ENCODE results near the gene BMP8A. TPM values are rescaled to one million over a fixed set of nuclear protein-coding genes. Genes with fewer than 3 reads are reported as not detected.

BMP8A gene
- polyA plus RNA-seq, 3 donors, result not detected

DNA sequence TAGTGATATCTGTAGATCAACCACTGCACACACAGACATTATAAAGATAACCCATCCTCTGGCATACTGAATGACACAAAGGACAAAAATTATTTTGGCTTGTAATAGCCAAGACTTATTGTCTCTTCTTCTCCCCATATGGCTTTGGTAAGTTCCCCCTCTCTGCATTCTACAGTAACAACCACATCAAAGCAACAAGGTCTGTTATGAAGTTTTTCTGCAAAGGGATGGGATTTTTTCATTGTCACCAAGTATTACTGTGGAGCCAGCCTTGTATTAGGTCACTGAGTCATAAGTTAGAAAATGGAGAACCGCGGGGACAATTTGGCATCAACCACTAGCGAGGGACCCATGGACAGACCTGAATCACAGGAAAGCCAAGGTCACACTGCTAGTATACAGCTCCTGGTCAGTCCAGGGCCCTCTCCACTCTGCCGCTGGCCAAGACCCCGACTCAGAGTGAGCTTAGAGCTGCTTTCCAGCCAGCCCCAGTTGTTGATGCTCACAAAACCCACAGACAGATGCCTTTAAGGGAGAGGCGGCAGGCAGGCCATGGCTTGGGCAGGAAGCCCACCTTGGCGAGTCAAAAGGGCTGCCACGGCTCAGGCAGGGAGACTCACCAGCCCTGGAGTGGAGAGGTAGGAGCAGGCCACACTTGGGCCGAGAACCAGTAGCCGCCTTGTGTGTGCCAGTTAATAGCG is 79.2 kb downstream of the BMP8A start:
- H3K36me3 ChIP-seq (replicated peaks in 1 of 2; ENCODE audit: control insufficient read depth in 1 of 2, insufficient read depth in 2 of 2, low read length in 2 of 2), result peaks cover 71 to 86% of the 10 kb centered on the region in 2 donors
- no peak for DNase-seq
- over 99% methylated on average over 11 of the region's 11 CpGs for WGBS (ENCODE audit: insufficient coverage)
- peaks cover 0 to 2% (median 0%) of the 10 kb centered on the region in 3 donors for H3K27me3 Mint-ChIP-seq (ENCODE audit: low read depth in 3 of 3)
- no peak overlapping the region for H3K4me2 ChIP-seq (replicated peaks; ENCODE audit: extremely low read depth, low read length, poor library complexity, severe bottlenecking)
- peaks cover 44% of the 10 kb centered on the region for H3K79me2 ChIP-seq (ENCODE audit: insufficient read depth, low read length)
- peaks cover 86% of the 10 kb centered on the region in 2 donors for H3K36me3 Mint-ChIP-seq
- peaks cover 24 to 27% of the 10 kb centered on the region in 2 donors for H3K4me1 ChIP-seq (ENCODE audit: control insufficient read depth in 1 of 2, insufficient read depth in 2 of 2, low read length in 2 of 2)
- no peaks in the 10 kb centered on the region for H3K27me3 ChIP-seq (ENCODE audit: control insufficient read depth in 2 of 2, insufficient read depth in 2 of 2, low read length in 2 of 2)
- TF ChIP-seq, protein P1, sequence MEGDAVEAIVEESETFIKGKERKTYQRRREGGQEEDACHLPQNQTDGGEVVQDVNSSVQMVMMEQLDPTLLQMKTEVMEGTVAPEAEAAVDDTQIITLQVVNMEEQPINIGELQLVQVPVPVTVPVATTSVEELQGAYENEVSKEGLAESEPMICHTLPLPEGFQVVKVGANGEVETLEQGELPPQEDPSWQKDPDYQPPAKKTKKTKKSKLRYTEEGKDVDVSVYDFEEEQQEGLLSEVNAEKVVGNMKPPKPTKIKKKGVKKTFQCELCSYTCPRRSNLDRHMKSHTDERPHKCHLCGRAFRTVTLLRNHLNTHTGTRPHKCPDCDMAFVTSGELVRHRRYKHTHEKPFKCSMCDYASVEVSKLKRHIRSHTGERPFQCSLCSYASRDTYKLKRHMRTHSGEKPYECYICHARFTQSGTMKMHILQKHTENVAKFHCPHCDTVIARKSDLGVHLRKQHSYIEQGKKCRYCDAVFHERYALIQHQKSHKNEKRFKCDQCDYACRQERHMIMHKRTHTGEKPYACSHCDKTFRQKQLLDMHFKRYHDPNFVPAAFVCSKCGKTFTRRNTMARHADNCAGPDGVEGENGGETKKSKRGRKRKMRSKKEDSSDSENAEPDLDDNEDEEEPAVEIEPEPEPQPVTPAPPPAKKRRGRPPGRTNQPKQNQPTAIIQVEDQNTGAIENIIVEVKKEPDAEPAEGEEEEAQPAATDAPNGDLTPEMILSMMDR (IDR thresholded peaks at IDR 0.05), result no peak
- H2AFZ ChIP-seq (ENCODE audit: insufficient read depth, low read depth, low read length, poor library complexity, severe bottlenecking), result no peak overlapping the region
- H3K4me3 ChIP-seq (replicated peaks in 1 of 3; ENCODE audit: low read depth in 2 of 3, low read length in 3 of 3), result no peak overlapping the region
- no peak overlapping the region for H3K4me3 Mint-ChIP-seq
- peak overlapping the region in 1 of 7 donors; percentile 77 for H3K27ac Mint-ChIP-seq
- no peak overlapping the region for H3K27ac ChIP-seq (ENCODE audit: low read depth in 1 of 2, low read length in 2 of 2)
- peaks cover 94% of the 10 kb centered on the region for H4K20me1 ChIP-seq (ENCODE audit: insufficient read depth, low read length)
- no peaks in the 10 kb centered on the region for H3K9me3 ChIP-seq (replicated peaks in 1 of 2; ENCODE audit: control insufficient read depth in 1 of 2, insufficient read depth in 1 of 2, low read length in 2 of 2)
- H3K9me3 Mint-ChIP-seq, result no peaks in the 10 kb centered on the region
- H3K4me1 Mint-ChIP-seq, result peaks cover 27% of the 10 kb centered on the region
- no peak overlapping the region for H3K9ac ChIP-seq (ENCODE audit: insufficient read depth, low read length, poor library complexity, severe bottlenecking)
- intact Hi-C loops (cut with micrococcal nuclease), result loop anchor here in 1 of 2 donors (10.0 kb wide), 1 partner anchor 86 kb away; no protein-coding TSS in a partner anchor

DNA sequence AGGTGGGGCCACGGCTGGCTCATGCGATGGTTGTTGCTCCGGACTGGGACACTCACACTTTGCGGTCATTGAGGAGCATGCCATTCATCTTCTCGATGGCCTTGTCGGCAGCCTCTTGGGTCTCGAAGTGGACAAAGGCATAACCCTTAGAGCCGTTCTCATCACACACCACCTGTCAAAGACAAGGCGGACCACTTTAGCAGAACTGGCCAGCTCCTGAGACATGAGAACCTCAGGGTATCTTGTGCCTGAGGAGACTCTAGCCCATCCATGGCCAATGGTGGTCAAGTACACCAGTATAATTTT is 79.7 kb downstream of the BMP8A start:
- H3K27me3 ChIP-seq (ENCODE audit: control insufficient read depth in 2 of 2, insufficient read depth in 2 of 2, low read length in 2 of 2), result no peaks in the 10 kb centered on the region
- H3K9me3 ChIP-seq (replicated peaks in 1 of 2; ENCODE audit: control insufficient read depth in 1 of 2, insufficient read depth in 1 of 2, low read length in 2 of 2), result no peaks in the 10 kb centered on the region
- H3K9ac ChIP-seq (ENCODE audit: insufficient read depth, low read length, poor library complexity, severe bottlenecking), result no peak overlapping the region
- no peak overlapping the region for H2AFZ ChIP-seq (ENCODE audit: insufficient read depth, low read depth, low read length, poor library complexity, severe bottlenecking)
- peaks cover 49% of the 10 kb centered on the region for H3K79me2 ChIP-seq (ENCODE audit: insufficient read depth, low read length)
- H3K4me1 ChIP-seq (ENCODE audit: control insufficient read depth in 1 of 2, insufficient read depth in 2 of 2, low read length in 2 of 2), result peaks cover 24 to 28% of the 10 kb centered on the region in 2 donors
- Mint-ChIP-seq H3K4me1 (peaks cover 27% of the 10 kb centered on the region), H3K27me3 (ENCODE audit: low read depth in 3 of 3) (peaks cover 0 to 2% (median 0%) of the 10 kb centered on the region in 3 donors), H3K36me3 (peaks cover 81% of the 10 kb centered on the region in 2 donors), H3K9me3 (no peaks in the 10 kb centered on the region), H3K4me3 (no peak overlapping the region), H3K27ac (peak overlapping the region in 1 of 7 donors; percentile 77)
- intact Hi-C loops (cut with micrococcal nuclease), result loop anchor here in 1 of 2 donors (10.0 kb wide), 1 partner anchor 86 kb away; no protein-coding TSS in a partner anchor
- H3K4me3 ChIP-seq (replicated peaks in 1 of 3; ENCODE audit: low read depth in 2 of 3, low read length in 3 of 3), result no peak overlapping the region
- no peak for DNase-seq
- TF ChIP-seq, protein P1 (IDR thresholded peaks at IDR 0.05), result no peak
- H3K36me3 ChIP-seq (replicated peaks in 1 of 2; ENCODE audit: control insufficient read depth in 1 of 2, insufficient read depth in 2 of 2, low read length in 2 of 2), result peaks cover 66 to 81% of the 10 kb centered on the region in 2 donors
- H3K27ac ChIP-seq (ENCODE audit: low read depth in 1 of 2, low read length in 2 of 2), result no peak overlapping the region
- peaks cover 94% of the 10 kb centered on the region for H4K20me1 ChIP-seq (ENCODE audit: insufficient read depth, low read length)
- WGBS (ENCODE audit: insufficient coverage), result over 99% methylated on average over 9 of the region's 9 CpGs
- H3K4me2 ChIP-seq (replicated peaks; ENCODE audit: extremely low read depth, low read length, poor library complexity, severe bottlenecking), result no peak overlapping the region

All from CD14-positive monocyte (primary cell).